Stimulated activated CD4-positive, alpha-beta T cell treated with anti-CD3 and anti-CD28 coated beads, Interleukin-12 subunit alpha, Interleukin-12 subunit beta, amount 100 ng/mL, for 4 hours (primary cell): ENCODE data around the gene RBKS.

Source experiments
- DNase-seq: peaks from one replicate; pipeline ENCODE4 v3.0.0-alpha.2; 2020

Gene RBKS

DNA sequence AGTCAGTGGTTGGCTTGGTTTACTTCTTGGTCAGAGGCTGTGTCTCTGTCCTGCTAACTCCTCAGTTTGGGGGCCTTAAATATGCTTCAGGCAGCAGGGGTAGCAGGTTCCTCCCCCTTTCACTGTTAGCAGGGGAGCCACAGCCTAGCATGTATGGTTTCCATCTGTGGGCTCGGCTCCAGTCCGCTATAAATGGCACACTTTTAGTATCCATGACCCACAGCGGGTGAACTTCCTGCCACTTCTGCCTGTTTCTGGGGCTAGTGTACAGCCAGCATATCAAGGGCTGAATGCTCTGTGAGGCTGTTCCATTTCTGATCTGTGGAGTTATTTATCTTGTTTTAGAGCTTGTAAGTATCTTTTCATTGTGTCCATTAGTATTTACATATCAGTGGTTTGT, 60.4 kb downstream of the RBKS start:
- DNase-seq, result no peak

DNA sequence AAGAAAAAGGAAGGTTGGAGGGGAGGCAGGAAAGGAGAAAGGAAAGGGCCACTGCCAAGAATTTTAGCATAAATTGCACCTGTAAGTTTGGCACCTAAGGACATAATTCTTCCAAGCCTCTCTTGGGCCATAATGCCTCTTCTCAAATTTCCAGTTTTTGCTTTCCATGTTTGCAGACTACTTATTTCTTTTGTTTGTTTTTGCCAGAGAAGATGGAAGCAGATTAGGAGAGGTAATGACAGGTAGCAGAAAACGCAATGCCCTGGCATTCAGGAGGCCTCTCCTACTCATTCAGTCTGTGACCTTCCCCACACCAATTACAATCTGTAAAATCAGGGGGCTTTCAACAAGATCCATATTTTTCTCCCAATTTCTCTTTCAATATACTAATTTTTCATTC, 61.9 kb downstream of the RBKS start:
- no peak for DNase-seq

DNA sequence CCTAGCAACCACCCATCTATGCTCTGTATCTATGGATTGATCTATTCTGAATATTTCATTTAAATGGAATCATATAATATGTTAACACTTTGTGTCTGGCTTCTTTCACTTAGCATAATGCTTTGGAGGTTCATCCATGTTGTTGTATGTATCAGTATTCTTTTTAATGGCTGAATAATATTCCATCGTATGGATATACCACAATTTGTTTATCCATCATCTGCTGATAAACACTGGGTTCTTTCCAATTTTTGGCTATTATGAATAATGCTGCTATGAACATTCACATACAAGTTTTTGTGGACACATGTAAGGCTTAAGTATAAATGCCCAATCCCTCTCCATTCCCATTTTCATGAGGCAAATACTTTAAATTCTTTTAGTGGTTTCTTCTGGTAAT, 65.8 kb downstream of the RBKS start:
- no peak for DNase-seq

DNA sequence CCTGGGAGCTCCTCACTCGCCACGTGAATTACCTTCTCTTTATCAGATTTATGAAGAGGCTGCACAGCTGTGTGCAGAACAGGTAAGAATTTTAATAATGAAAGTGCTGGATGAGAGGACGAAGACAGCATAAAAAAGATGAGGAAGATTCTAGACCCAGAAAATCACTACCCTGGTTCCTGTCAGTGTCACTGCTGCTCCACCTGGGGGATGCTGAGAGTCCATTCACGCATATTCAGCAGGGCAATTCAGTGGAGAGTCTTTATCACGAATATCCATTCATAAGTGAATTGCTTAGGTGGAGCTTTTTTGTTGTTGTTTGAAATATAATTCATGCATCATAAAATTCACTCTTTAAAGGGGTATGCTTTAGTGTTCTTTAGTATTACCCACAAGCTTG, 66.6 kb downstream of the RBKS start:
- no peak for DNase-seq

DNA sequence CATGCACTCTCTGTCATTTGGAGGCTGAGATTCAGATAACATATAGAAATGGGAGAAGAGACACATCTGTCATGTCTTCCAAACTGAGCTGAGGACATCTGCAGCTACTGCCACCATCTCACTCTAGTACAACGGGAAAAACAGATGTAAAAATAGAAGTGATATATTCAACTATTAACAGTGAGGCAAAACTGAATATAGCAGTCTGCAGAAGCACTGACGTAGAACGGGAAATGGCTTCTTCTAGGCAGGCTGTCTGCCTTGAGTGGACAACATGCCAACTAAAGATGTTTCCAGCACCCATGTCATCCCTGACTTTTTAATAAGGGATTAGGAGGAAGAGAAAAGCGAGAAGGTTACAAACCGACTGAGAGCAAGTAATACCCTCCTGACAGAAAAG, 67.1 kb downstream of the RBKS start:
- no peak for DNase-seq

DNA sequence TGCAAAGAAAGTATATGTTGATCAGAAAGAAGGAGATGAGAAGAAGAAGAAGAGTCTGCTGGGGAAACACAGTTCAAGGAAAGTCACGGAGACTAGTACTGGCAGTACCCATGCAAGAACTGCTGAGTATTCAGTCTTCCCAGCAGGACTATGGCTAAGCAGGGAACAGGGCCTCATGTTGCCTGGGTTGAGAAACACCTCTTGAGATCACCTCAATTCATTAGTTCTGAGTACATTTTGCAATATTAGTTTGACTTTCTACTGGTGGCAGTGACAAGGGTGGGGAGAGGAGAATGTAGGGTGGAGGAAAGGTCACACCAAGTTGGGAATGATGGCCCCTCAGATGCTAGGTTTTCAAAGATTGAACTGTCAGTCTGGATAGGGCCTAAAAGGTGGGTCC, 68.1 kb downstream of the RBKS start:
- no peak for DNase-seq

DNA sequence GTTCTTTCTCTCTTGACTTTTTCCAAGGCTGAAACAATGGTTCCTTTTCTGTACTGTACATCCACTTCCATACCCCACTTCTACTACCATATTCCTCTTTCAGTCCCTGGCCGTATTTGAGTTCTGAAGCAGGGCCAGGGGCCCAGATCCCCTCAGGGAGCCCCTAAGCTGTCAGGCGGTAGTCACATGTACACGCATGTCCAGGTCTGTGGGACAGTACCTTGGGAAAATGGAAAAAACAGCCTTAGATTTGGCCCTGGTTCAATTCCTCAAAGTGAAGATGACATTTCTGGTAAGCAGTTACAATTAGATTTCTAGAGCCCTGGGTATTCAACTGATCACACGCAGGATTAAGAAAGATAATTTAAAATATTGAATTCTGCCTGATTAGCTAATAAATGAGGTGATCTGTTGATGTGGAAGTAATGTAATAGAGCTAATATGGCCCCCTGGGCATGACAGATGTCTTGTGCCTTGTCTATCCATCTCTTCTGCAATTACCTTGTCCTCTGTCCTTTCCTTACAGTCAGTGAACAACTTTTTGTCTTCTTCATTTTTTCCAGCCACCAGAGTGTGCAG, 74.2 kb downstream of the RBKS start:
- DNase-seq, result no peak

DNA sequence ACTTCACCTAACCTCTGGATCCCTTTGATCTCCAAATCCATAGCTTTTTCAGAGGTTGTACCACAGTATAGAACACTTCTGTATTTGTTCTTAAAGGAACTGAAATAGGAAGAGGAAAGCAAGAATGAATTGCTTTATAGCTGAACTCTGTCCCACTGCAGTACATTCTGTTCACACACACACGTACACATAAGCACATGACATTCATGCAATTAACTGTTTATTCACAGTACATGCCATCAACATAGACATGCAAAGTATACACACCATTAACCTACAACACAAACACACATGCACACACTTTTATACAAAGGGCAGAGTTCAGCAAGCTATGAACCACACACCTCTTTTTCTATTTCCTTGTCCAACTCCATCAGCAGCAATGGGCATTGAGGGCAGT, 75.4 kb downstream of the RBKS start:
- DNase-seq, result no peak

DNA sequence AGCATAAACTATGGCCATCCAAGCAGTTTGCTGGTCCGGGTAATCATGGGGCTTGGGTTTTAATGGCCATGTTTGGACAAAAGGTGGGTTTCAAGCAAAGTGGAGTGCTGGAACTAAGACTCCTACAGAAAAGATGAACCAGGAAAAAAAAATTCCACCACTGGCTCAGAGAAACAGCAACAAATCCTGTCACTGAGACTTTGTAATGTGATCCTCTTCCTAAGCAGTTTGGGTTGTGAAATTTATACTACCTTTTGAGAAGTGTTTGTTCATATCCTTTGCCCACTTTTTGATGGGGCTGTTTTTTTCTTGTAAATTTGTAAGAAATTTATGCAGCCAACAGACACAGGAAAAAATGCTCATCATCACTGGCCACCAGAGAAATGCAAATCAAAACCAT, 78.4 kb downstream of the RBKS start:
- no peak for DNase-seq

DNA sequence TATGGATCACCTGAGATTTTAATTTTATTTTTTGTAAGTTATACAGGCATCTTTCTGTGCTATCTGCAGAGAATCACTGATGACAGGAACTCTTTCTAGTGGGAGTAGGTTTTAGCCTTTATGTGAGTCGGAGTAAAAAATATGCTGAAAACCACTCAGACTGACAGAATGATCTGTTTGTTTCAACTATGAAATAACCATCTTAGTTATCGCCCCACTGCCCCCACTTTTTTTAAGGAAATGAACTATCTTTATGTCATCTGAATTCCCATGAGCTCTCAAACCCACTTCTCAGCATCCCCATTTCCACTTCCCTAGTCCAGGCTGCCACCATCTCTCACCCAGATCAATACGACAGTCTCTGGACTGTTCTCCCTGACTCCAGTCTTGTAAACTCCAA, 79.7 kb downstream of the RBKS start:
- no peak for DNase-seq

DNA sequence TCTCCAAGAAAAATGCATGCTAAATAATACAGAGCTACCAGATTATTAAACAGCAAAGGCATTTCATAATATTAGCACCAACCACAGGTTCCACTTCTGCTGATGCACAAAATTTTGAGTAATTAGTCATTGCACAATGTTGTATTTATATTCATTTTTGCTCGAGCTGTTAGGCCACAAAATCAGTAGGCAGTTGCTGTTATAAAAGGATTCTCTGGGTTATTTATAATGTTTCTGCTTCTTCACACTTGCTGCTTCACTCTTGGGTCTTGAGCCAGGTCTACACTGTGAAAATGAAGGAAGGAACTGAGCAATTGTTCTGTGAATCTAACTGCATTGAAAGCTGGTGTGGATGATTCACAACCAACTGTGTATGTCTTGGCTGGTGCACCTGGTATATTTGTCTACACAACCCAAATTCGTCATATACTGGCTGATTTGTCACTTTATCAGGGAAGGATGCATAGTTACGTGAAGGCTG, 80.4 kb downstream of the RBKS start:
- DNase-seq, result no peak

DNA sequence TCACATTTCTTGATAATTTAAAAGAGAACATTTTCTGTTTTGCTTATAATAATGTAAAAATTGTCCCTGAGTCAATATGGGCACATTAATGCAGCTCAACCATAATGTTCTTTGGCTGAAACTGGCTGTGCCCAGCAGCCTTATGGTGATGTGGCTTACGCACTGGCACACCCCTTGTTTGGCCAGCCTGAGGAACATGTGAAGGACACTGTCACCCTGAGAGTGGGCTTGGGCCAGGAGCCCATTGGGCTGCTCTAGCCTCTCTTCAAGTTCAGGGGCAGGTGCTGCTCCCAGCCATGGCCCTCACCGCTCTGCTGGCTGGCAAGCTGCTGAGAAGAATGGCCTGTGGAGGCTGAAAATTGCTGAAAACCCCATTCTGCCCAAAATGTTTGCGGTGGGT, 81.2 kb downstream of the RBKS start:
- DNase-seq, result no peak

DNA sequence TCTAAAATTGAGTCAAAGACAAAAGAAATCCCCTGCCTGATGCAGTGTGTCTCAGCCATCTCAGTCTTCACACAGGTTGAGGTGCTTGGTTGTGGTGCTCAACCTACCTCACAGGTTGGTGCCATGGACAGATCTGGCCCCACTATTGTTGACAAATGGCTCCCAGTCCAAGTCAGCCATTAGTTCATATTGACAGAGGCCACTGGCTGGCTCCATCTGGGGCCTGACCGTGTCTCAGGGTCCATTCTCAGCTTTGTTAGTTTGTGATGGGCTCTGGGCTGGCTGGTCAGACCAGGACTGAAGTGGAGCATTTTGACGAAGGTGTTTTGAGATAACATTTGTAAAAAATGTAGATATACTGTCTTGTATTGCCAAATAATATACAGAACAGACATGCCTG, 81.8 kb downstream of the RBKS start:
- DNase-seq, result no peak

DNA sequence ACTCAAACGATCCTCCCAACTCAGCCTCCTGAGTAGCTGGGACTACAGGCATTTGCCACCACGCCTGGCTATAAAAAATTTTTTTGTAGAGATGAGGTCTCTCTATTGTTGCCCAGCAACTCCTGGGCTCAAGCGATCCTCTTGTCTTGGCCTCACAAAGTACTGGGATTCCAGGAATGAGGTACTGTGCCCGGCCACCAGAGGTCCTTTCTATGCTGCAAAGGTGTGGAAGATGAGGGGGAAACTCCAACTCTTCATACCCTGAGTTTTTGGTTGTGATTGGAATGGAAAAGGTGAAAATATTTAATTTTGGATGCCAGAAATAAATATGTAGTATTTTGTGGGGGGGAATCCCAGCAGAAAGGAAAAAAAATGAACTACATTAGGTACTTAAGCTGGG, 82.7 kb downstream of the RBKS start:
- DNase-seq, result no peak

DNA sequence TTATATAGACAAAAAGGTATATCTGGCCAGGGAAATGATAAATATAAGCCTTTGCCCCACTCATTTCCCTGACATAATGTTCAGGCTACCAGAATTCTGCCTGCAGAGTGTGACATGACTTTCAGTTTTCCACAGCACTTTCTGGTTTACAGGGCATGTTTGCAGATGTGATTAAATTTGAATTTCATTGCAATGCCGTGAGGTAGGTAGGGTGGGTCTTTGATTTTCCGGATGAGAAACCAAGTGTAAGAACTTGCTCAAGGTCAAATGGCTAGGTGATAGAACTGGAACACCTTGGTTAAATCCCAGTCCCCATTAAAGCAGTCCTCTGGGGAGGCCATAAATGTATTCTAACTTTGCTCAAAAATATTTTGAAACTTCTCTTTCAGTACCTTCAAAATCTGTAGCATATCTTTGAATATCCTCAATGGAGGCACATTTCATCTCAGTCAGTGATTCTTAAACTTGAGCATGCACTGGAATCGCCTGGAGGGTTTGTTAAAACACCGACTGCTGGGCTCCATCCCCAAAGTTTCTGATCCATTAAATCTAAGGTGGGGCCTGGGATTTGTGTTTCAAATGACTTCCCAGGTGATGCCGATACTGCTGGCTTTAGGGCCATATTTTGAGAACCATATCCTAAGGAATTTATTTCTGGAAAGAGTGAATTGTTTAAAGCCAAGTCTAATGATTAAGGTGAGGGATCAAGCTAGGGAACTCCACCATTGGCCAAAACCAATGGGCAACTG, 83.7 kb downstream of the RBKS start:
- no peak for DNase-seq

DNA sequence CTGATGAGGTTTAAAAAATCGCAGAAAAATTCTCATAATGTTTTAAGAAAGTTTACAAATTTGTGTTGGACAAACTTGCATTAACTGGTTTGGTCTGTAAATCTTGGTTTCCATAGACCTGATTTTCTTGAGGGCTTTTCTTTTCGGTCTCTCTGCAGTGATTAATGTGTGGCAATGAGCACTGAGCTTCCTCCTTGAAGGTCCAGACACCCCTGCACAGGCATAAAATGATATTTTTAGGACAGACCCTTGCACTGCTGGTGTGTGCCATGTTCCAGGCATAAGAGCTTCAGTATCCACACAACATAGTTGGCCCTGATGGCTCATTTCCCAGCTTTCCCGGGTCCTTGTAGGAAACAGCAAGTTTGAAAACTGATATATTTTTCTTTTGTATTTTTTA, 85.0 kb downstream of the RBKS start:
- DNase-seq, result no peak

DNA sequence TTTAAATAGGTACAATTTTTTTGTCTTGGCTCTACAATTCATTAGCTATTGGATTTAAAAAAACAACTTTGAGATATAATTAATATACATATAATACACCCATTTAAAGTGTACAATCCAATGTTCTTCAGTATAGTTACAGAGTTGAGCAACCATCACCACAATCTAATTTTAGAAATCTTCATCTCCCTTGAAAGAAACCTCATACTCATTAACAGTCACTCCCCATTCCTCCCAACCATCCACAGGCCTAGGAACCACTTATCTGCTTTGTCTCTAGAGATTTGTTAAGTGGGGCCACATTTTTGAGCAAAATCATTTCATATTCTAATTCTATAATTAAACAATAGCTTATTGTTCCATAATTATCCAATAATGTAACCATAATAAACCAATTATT, 86.0 kb downstream of the RBKS start:
- DNase-seq, result no peak

DNA sequence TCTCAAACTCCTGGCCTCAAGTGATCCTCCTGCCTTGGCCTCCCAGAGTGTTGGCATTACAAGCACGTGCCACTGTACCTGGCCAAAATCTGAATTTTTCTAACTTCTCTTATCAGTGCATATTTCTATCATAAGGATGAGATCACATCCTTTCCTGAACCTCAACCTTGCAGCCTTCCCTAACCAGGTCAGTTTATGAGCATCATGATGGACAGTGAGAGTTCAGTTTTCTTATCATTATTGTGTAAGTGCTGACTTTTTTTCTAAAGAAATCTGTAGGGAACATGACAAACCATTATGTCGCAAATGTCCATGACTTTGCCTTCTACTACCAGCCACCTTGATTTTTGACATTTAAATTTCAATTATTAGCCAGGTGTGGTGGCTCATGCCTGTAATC, 87.1 kb downstream of the RBKS start:
- DNase-seq, result no peak

DNA sequence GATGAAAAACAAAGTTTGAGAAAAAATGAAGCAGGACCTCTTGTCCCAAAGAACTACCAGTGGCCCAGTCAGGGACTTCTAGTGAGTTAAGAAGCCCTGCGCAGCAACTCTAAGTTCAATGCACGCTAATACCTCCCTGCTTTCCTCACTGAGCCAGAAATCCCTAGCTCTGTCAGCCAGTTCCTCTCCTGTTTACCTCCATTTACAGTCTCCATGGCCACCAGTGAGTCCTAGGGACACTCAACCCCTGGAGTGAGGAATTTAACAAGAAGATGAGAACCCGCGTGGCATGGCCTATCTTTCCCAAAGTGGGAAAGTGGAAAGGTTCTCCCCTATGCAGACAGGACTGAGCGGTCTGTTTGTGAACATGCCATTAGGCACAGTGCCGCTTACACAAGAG, 87.6 kb downstream of the RBKS start:
- DNase-seq, result no peak

DNA sequence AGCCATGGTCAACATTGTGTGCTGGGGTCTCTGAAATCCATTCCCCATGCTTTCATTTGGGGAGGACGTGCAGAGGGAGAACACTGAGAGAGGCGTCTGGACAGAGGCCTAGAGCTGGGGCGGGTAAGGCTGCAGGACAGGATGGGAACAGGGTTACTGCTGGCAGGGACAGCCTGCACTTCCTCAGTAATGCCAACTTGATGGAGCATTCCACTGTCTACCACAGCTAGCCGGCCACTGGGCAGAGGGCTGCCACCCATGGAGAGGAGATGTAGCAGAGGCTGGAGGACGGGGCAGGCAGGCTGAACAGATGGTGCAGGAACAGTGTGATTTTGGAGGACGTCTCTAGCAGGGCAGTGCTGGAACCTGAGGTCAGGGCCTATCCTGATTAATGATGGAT, 89.3 kb downstream of the RBKS start:
- DNase-seq, result no peak

DNA sequence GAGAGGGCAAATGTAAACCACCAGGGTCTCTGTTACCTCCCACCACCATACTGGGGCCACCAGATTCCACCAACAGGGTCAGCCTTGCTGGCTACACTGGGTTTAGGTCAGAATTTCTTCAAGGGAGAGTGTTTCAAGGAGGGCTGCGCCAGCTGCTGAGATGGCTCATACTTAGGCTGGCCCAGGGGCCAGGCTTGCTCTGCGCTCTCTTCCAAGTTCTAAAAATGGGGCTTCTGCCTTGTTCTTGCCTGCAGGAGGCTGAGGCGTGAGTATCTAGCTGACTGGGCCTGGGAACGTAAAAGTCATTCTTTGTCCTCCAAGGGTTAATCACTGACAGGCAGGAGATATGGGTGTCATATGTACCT, 90.6 kb downstream of the RBKS start:
- DNase-seq, result no peak

DNA sequence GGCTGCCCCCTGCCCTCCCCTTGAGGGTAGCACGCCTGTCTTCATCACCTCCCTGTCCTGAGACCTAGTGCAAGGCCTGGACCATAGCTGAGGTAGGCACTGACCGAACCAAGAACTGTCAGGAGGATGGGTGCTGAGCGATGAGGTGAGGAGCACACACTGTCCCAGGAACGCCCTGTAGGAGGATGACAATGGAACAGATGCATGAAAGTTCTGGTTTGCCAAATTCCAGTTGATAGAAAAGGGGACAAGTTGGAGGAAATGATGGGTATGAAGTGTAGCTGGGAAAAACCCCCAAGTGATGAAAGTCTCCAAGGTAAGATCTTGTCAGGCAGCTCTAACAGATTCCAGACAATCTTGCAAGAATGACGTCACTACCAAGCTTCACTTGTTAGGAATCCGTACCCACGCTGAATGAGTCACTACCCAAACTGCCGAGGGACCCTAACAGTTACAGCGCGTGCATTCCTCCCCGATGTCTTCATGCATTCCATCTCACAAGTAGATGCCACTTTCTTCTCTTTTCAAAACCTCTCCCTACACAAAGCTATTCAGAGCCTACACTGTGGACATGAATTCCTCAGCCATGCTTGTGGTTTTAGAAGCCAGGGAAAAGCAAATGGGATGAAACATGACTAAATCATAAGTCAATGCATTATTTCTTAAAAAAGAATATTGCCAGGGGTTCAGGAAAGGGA, 91.1 kb downstream of the RBKS start:
- DNase-seq, result no peak

DNA sequence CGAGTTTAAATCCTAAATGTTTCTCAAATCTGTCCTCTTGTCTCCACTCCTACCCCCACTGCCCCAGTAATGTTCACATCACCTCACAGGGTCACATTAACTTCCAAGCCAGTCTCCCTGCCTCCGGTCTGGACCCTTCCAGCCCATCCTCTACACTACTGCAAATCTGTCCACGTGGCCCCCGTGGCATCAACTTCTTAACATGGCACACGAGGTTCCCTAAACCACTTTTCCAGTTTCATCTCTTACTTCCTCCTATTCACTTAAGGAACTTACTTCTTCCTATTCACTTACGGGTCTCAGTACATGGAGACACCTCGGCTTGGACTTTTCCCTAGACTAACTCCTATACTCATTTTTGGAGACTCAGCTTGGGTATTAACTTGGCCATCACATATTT, 91.7 kb downstream of the RBKS start:
- no peak for DNase-seq

DNA sequence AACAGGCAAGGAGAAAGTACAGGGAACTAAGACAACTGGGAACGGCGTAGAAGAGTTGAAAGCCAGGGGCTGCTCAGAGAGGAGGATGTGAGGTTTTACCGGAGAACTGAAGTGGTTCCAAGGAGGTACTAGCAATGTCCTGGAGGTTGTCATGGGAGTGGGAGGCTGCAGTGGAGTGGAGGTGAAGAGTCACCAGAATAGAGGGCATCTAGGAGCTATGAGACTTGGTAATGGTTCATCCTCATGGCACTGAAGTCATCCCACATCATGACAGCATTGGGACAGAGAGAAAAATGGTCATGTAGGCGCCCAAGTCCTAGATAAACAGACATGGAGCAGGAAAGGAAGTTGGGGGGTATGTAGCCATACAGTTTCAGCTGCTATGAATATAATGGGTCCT, 92.3 kb downstream of the RBKS start:
- no peak for DNase-seq
